Measurements from ENCODE around the gene TMEM131.

TMEM131 gene

DNA sequence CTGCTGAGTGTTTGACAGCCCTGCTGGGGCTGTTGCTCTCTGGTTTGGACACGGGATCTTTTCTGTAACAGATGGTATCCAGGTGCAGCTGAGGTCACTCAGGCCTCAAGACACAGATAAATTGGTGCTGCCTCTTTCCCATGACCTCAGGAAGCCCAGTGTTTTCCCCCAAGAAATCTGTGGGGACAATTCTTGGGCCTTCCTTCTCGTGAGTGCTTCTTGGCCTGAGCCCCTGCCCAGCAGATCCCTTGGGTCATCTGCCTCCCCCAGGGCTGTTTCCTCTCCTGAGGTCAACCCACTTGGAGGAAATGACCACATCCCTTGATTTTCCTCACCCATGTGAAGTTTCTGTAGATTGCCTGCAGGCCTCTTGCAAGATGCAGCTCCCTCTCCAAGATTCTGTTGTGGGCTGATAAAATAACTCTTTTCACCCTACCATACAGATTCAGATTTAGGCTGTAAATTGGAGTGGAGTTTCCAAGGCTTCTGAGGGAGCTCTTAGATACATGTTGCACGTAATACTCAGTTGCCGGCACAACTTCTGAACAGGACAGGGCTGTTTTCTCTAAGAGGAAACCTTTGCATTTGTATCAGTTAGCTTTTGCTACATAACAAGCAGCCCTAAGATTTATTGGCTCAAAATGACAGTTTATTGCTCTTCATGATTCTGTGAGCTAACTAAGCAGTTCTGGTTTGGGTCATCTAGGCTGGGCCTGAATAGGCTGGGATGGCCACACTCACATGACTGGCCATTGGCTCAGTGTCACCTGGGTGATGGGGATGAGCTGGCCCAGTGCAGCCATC, 269.3 kb downstream of the TMEM131 start:
- H3K36me3 ChIP-seq (ENCODE audit: control insufficient read depth, insufficient read depth, low read length) = no peaks in the 10 kb centered on the region
- H3K9ac ChIP-seq (ENCODE audit: low read length) = no peak overlapping the region
- H3K27ac ChIP-seq (ENCODE audit: low read depth, low read length) = no peak overlapping the region
- H3K4me1 ChIP-seq (ENCODE audit: control insufficient read depth, insufficient read depth, low read length) = no peaks in the 10 kb centered on the region
- no peak overlapping the region for H3K4me3 ChIP-seq (ENCODE audit: low read length)
- no peaks in the 10 kb centered on the region for H3K27me3 ChIP-seq (ENCODE audit: control insufficient read depth, insufficient read depth, low read length)

DNA sequence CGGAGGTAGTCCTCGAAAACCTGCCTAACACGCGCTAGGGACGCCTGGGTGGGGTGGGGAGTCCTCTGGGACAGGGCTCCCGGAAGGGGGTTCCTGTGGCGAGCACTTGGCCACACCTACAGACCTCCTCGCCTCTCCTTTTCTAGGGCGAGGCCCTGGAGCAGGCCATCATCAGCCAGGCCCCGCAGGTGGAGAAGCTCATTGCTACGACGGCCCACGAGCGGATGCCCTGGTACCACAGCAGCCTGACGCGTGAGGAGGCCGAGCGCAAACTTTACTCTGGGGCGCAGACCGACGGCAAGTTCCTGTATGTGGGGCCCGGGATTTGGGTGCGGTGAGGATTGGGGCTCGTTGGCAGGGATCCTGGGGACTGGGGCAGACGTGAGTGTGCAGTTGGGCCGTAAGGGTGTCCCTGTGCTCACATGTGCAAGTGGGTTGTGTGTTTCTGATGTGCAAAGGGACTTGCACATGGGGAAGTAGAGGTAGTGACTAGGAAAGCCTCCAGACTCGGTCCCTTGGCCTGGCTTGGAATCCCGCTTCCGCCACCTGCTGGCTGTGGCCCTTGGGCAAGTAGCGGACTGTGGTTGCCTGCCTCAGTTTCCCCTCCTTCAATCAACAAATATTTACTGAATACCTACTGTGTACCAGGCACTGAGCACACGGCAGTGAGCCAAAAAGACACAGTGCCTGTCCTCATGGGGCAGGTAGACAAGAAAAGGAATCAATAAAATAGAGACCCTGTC, 270.6 kb downstream of the TMEM131 start:
- Histone ChIP-seq H3K36me3 (ENCODE audit: control insufficient read depth, insufficient read depth, low read length) (no peaks in the 10 kb centered on the region), H3K9ac (ENCODE audit: low read length) (no peak overlapping the region), H3K4me3 (ENCODE audit: low read length) (no peak overlapping the region), H3K4me1 (ENCODE audit: control insufficient read depth, insufficient read depth, low read length) (no peaks in the 10 kb centered on the region), H3K27ac (ENCODE audit: low read depth, low read length) (no peak overlapping the region), H3K27me3 (ENCODE audit: control insufficient read depth, insufficient read depth, low read length) (no peaks in the 10 kb centered on the region)

DNA sequence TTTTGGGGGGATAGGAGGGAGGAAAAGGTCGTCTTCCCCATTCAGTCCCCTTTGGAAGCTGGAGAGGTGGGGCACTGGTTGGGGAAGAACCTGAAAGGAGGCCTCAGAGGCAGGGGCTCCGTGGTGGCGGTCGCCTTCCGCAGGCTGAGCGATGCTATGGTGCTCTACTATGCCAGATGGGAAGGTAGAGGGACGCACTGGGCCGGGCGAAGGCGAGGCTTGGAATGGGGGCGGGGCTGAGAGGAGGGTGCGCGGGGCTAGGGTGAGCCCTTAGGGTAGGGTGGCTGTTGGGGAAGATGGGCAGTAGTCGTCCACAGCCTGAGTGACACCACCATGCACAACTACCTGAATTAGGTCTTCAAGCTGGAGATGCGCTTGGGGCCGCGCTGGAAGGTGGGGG, 271.2 kb downstream of the TMEM131 start:
- no peak overlapping the region for H3K27ac ChIP-seq (ENCODE audit: low read depth, low read length)
- no peaks in the 10 kb centered on the region for H3K4me1 ChIP-seq (ENCODE audit: control insufficient read depth, insufficient read depth, low read length)
- no peak overlapping the region for H3K4me3 ChIP-seq (ENCODE audit: low read length)
- no peaks in the 10 kb centered on the region for H3K27me3 ChIP-seq (ENCODE audit: control insufficient read depth, insufficient read depth, low read length)
- H3K36me3 ChIP-seq (ENCODE audit: control insufficient read depth, insufficient read depth, low read length) = no peaks in the 10 kb centered on the region
- H3K9ac ChIP-seq (ENCODE audit: low read length) = no peak overlapping the region

GRCh38 chr2:97724073-97724410, 271.7 kb downstream of the TMEM131 start:
- Histone ChIP-seq H3K36me3 (ENCODE audit: control insufficient read depth, insufficient read depth, low read length) (no peaks in the 10 kb centered on the region), H3K9ac (ENCODE audit: low read length) (no peak overlapping the region), H3K4me3 (ENCODE audit: low read length) (no peak overlapping the region), H3K27me3 (ENCODE audit: control insufficient read depth, insufficient read depth, low read length) (no peaks in the 10 kb centered on the region), H3K27ac (ENCODE audit: low read depth, low read length) (no peak overlapping the region), H3K4me1 (ENCODE audit: control insufficient read depth, insufficient read depth, low read length) (no peaks in the 10 kb centered on the region)

DNA sequence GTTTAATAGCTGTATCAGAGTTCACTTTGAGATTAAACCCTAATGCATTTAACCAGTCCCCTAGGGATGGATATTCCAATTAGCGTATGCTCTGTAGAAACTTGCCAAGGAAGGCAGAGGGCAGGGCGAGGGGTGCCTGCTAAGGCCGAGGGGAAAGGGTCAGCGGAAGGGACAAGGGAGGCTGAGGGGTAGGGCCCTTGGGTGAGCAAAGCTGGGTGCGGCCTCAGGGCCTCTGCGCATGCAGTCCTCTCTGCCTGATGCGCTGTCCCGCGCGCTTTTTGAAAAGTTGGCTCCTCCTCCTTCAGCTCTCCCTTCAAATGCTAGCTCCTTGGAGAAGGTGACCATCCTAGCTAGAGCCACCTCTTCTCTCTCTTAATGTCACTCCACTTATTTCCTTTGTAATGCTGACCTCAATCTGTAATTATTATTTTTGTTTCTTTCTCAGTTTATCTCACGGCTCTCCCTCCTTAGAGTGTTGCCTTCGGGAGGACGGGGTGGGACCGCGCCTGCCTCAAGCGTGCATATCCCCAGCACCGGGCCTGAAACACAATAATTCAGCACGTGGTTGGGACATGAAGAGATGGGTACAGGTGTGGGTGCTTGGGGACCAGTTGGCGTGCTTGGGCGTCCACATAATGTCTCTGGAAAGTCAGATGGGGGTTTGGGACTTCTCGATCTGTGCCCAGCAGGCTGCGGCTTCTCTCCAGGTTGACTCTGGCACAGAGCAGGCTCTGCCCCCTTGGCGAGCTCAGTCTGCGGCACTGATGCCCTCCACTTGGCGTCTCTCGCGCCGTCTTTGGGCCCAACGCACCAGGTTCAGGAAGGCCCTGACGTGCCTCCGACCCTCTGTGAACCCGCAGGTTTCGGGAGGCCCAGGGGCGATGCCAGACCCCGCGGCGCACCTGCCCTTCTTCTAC, 272.3 kb downstream of the TMEM131 start:
- Histone ChIP-seq H3K4me1 (ENCODE audit: control insufficient read depth, insufficient read depth, low read length) (no peaks in the 10 kb centered on the region), H3K27me3 (ENCODE audit: control insufficient read depth, insufficient read depth, low read length) (no peaks in the 10 kb centered on the region), H3K36me3 (ENCODE audit: control insufficient read depth, insufficient read depth, low read length) (no peaks in the 10 kb centered on the region), H3K4me3 (ENCODE audit: low read length) (no peak overlapping the region), H3K27ac (ENCODE audit: low read depth, low read length) (no peak overlapping the region), H3K9ac (ENCODE audit: low read length) (no peak overlapping the region)

- Histone ChIP-seq H3K27ac (ENCODE audit: low read depth, low read length) (no peak overlapping the region), H3K27me3 (ENCODE audit: control insufficient read depth, insufficient read depth, low read length) (no peaks in the 10 kb centered on the region), H3K4me3 (ENCODE audit: low read length) (no peak overlapping the region), H3K9ac (ENCODE audit: low read length) (no peak overlapping the region), H3K4me1 (ENCODE audit: control insufficient read depth, insufficient read depth, low read length) (no peaks in the 10 kb centered on the region), H3K36me3 (ENCODE audit: control insufficient read depth, insufficient read depth, low read length) (no peaks in the 10 kb centered on the region)
Observed at GRCh38 chr2:97722227-97722626, 273.5 kb downstream of the TMEM131 start.

GRCh38 chr2:97720746-97721145, 275.0 kb downstream of the TMEM131 start:
- Histone ChIP-seq H3K4me1 (ENCODE audit: control insufficient read depth, insufficient read depth, low read length) (no peaks in the 10 kb centered on the region), H3K27ac (ENCODE audit: low read depth, low read length) (no peak overlapping the region), H3K9ac (ENCODE audit: low read length) (no peak overlapping the region), H3K36me3 (ENCODE audit: control insufficient read depth, insufficient read depth, low read length) (no peaks in the 10 kb centered on the region), H3K27me3 (ENCODE audit: control insufficient read depth, insufficient read depth, low read length) (no peaks in the 10 kb centered on the region), H3K4me3 (ENCODE audit: low read length) (no peak overlapping the region)

GRCh38 chr2:97719362-97720155, 276.2 kb downstream of the TMEM131 start:
- no peak overlapping the region for H3K4me3 ChIP-seq (ENCODE audit: low read length)
- H3K4me1 ChIP-seq (ENCODE audit: control insufficient read depth, insufficient read depth, low read length) = no peaks in the 10 kb centered on the region
- H3K27me3 ChIP-seq (ENCODE audit: control insufficient read depth, insufficient read depth, low read length) = no peaks in the 10 kb centered on the region
- no peak overlapping the region for H3K9ac ChIP-seq (ENCODE audit: low read length)
- no peaks in the 10 kb centered on the region for H3K36me3 ChIP-seq (ENCODE audit: control insufficient read depth, insufficient read depth, low read length)
- no peak overlapping the region for H3K27ac ChIP-seq (ENCODE audit: low read depth, low read length)

GRCh38 chr2:97718942-97719341, 276.8 kb downstream of the TMEM131 start:
- Histone ChIP-seq H3K27ac (ENCODE audit: low read depth, low read length) (no peak overlapping the region), H3K9ac (ENCODE audit: low read length) (no peak overlapping the region), H3K4me3 (ENCODE audit: low read length) (no peak overlapping the region), H3K4me1 (ENCODE audit: control insufficient read depth, insufficient read depth, low read length) (no peaks in the 10 kb centered on the region), H3K27me3 (ENCODE audit: control insufficient read depth, insufficient read depth, low read length) (no peaks in the 10 kb centered on the region), H3K36me3 (ENCODE audit: control insufficient read depth, insufficient read depth, low read length) (no peaks in the 10 kb centered on the region)

GRCh38 chr2:97718051-97718882, 277.5 kb downstream of the TMEM131 start:
- Histone ChIP-seq H3K9ac (ENCODE audit: low read length) (no peak overlapping the region), H3K27ac (ENCODE audit: low read depth, low read length) (no peak overlapping the region), H3K4me1 (ENCODE audit: control insufficient read depth, insufficient read depth, low read length) (no peaks in the 10 kb centered on the region), H3K4me3 (ENCODE audit: low read length) (no peak overlapping the region), H3K27me3 (ENCODE audit: control insufficient read depth, insufficient read depth, low read length) (no peaks in the 10 kb centered on the region), H3K36me3 (ENCODE audit: control insufficient read depth, insufficient read depth, low read length) (no peaks in the 10 kb centered on the region)

GRCh38 chr2:97717613-97717995, 278.1 kb downstream of the TMEM131 start:
- Histone ChIP-seq H3K9ac (ENCODE audit: low read length) (no peak overlapping the region), H3K27me3 (ENCODE audit: control insufficient read depth, insufficient read depth, low read length) (no peaks in the 10 kb centered on the region), H3K27ac (ENCODE audit: low read depth, low read length) (no peak overlapping the region), H3K36me3 (ENCODE audit: control insufficient read depth, insufficient read depth, low read length) (no peaks in the 10 kb centered on the region), H3K4me1 (ENCODE audit: control insufficient read depth, insufficient read depth, low read length) (no peaks in the 10 kb centered on the region), H3K4me3 (ENCODE audit: low read length) (no peak overlapping the region)
